LoVo (cell line): Measurements from ENCODE around the gene SYNE4.

Experiments used
- DNase-seq: peaks from one replicate; pipeline ENCODE4 v3.0.0-alpha.2; 2016; ENCODE audit warnings: low spot score

SYNE4 gene

GRCh38 chr19:35955881-35956634 lies 52.6 kb downstream of the SYNE4 start:
- DNase-seq: no peak
